ENCODE results near the gene COPS6. TPM values are rescaled to one million over a fixed set of nuclear protein-coding genes. Genes with fewer than 3 reads are reported as not detected.

COPS6 gene
- total RNA-seq, 1 donor from 2014 or later: 42.2 TPM

- H3K36me3 ChIP-seq: peaks cover 25% of the 10 kb centered on the region
- H3K79me2 ChIP-seq (ENCODE audit: low read depth): peaks cover 76% of the 10 kb centered on the region
Measured at GRCh38 chr7:100099452-100099851, 10.7 kb downstream of the COPS6 start.

GRCh38 chr7:100100420-100101015, 11.7 kb downstream of the COPS6 start:
- Histone ChIP-seq H3K4me2 (peak overlapping the region; percentile 100), H3K79me2 (ENCODE audit: low read depth) (peaks cover 65% of the 10 kb centered on the region), H3K9me3 (ENCODE audit: low read depth) (no peaks in the 10 kb centered on the region), H3K4me3 (peak overlapping the region; percentile 94), H2AFZ (replicated peaks) (peak overlapping the region; percentile 4), H3K36me3 (peaks cover 23% of the 10 kb centered on the region), H3F3A (ENCODE audit: low read depth) (peaks cover 67% of the 10 kb centered on the region), H3K27me3 (no peaks in the 10 kb centered on the region), H3K27ac (peak overlapping the region; percentile 98), H4K20me1 (ENCODE audit: low read depth) (peaks cover 46% of the 10 kb centered on the region), H3K4me1 (peaks cover 14% of the 10 kb centered on the region), H3K9ac (peak overlapping the region; percentile 99)
- no peaks in the 10 kb centered on the region for H3K9me3 Mint-ChIP-seq
- peaks cover 41% of the 10 kb centered on the region for H3K4me1 Mint-ChIP-seq
- H3K36me3 Mint-ChIP-seq: peaks cover 44% of the 10 kb centered on the region
- no peak for TF ChIP-seq EZH2 (IDR thresholded peaks at IDR 0.05)
- TF ChIP-seq, protein P1, sequence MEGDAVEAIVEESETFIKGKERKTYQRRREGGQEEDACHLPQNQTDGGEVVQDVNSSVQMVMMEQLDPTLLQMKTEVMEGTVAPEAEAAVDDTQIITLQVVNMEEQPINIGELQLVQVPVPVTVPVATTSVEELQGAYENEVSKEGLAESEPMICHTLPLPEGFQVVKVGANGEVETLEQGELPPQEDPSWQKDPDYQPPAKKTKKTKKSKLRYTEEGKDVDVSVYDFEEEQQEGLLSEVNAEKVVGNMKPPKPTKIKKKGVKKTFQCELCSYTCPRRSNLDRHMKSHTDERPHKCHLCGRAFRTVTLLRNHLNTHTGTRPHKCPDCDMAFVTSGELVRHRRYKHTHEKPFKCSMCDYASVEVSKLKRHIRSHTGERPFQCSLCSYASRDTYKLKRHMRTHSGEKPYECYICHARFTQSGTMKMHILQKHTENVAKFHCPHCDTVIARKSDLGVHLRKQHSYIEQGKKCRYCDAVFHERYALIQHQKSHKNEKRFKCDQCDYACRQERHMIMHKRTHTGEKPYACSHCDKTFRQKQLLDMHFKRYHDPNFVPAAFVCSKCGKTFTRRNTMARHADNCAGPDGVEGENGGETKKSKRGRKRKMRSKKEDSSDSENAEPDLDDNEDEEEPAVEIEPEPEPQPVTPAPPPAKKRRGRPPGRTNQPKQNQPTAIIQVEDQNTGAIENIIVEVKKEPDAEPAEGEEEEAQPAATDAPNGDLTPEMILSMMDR (IDR thresholded peaks at IDR 0.05): no peak
- TF ChIP-seq EZH2phosphoT487 (IDR thresholded peaks at IDR 0.05): no peak
- peak; percentile 97 for DNase-seq (ENCODE audit: low spot score)
- H3K4me3 Mint-ChIP-seq: peak overlapping the region; percentile 95
- peaks cover 29% of the 10 kb centered on the region for H3K27me3 Mint-ChIP-seq (ENCODE audit: insufficient read depth, low read depth)
- peak overlapping the region; percentile 98 for H3K27ac Mint-ChIP-seq

More at GRCh38 chr7:100099452-100099851, 10.7 kb downstream of the COPS6 start:
- Histone ChIP-seq H3K4me1 (peaks cover 14% of the 10 kb centered on the region), H2AFZ (replicated peaks) (no peak overlapping the region), H3K27ac (peak overlapping the region; percentile 98), H3F3A (ENCODE audit: low read depth) (peaks cover 78% of the 10 kb centered on the region), H3K9ac (peak overlapping the region; percentile 99), H3K27me3 (no peaks in the 10 kb centered on the region), H3K9me3 (ENCODE audit: low read depth) (no peaks in the 10 kb centered on the region), H3K4me2 (peak overlapping the region; percentile 100), H4K20me1 (ENCODE audit: low read depth) (peaks cover 57% of the 10 kb centered on the region), H3K4me3 (peak overlapping the region; percentile 94)
- H3K27ac Mint-ChIP-seq: peak overlapping the region; percentile 94
- peaks cover 41% of the 10 kb centered on the region for H3K4me1 Mint-ChIP-seq
- H3K9me3 Mint-ChIP-seq: no peaks in the 10 kb centered on the region
- H3K4me3 Mint-ChIP-seq: peak overlapping the region; percentile 95
- DNase-seq (ENCODE audit: low spot score): peak; percentile 44
- TF ChIP-seq, protein P1 (IDR thresholded peaks at IDR 0.05): no peak
- TF ChIP-seq EZH2phosphoT487 (IDR thresholded peaks at IDR 0.05) (no peak), EZH2 (IDR thresholded peaks at IDR 0.05) (no peak)
- peaks cover 50% of the 10 kb centered on the region for H3K36me3 Mint-ChIP-seq
- peaks cover 30% of the 10 kb centered on the region for H3K27me3 Mint-ChIP-seq (ENCODE audit: insufficient read depth, low read depth)

- peaks cover 14% of the 10 kb centered on the region for H3K4me1 ChIP-seq
- H3F3A ChIP-seq (ENCODE audit: low read depth): peaks cover 60% of the 10 kb centered on the region
- H2AFZ ChIP-seq (replicated peaks): peak within 1 kb of the TSS; percentile 61
- peak; percentile 99 for DNase-seq (ENCODE audit: low spot score)
- Mint-ChIP-seq H3K4me1 (peaks cover 41% of the 10 kb centered on the region), H3K27ac (peak within 1 kb of the TSS; percentile 98), H3K27me3 (ENCODE audit: insufficient read depth, low read depth) (peaks cover 25% of the 10 kb centered on the region), H3K4me3 (peak within 1 kb of the TSS; percentile 95), H3K9me3 (no peaks in the 10 kb centered on the region), H3K36me3 (peaks cover 38% of the 10 kb centered on the region)
- TF ChIP-seq, protein P1 (IDR thresholded peaks at IDR 0.05): no peak
- no peak for TF ChIP-seq EZH2 (IDR thresholded peaks at IDR 0.05)
- no peak for TF ChIP-seq EZH2phosphoT487 (IDR thresholded peaks at IDR 0.05)
- peaks cover 39% of the 10 kb centered on the region for H4K20me1 ChIP-seq (ENCODE audit: low read depth)
- H3K9me3 ChIP-seq (ENCODE audit: low read depth): no peaks in the 10 kb centered on the region
- H3K27ac ChIP-seq: peak within 1 kb of the TSS; percentile 98
- H3K36me3 ChIP-seq: peaks cover 23% of the 10 kb centered on the region
- H3K4me3 ChIP-seq: peak within 1 kb of the TSS; percentile 94
- H3K27me3 ChIP-seq: no peaks in the 10 kb centered on the region
- H3K4me2 ChIP-seq: peak within 1 kb of the TSS; percentile 100
- H3K9ac ChIP-seq: peak within 1 kb of the TSS; percentile 99
- H3K79me2 ChIP-seq (ENCODE audit: low read depth): peaks cover 58% of the 10 kb centered on the region
Measured at GRCh38 chr7:100101016-100101862, 12.5 kb downstream of the COPS6 start, which contains the start of the genes AP4M1 and MCM7. Gene AP4M1 (plus strand): TSS chr7:100101643. CDS start chr7:100101715, 72 bp downstream. Gene MCM7 (minus strand): TSS chr7:100101397. CDS start chr7:100101294, 103 bp downstream.

All from neural progenitor cell (in vitro differentiated cells).